Right ventricle myocardium inferior (tissue), 1 donor: ENCODE data around the gene COL4A2. TPM values are rescaled to one million over a fixed set of nuclear protein-coding genes. Genes with fewer than 3 reads are reported as not detected.

ENCODE experiments used
- ATAC-seq: fragments of 200-7000 bp; cut with Tn5 transposase; one replicate; pipeline ENCODE4 v1.9.1; 2020; ENCODE audit warnings: mild to moderate bottlenecking, moderate library complexity
- DNase-seq: peaks from one replicate; pipeline ENCODE4 v3.0.0; 2021; ENCODE audit errors: missing footprints
- intact Hi-C: fragments of 100-400 bp; cut with DNase I; formaldehyde crosslinking; loops from one replicate; pipeline ENCODE4 v1.11.0; 2022
- total RNA-seq: library from RNA; stranded (reverse); fragmentation: NEBNext Ultra II Directional; extraction: Animal tissue kit (Norgen Biotek cat#: 25700); gene quantifications from one replicate; pipeline ENCODE4 v1.2.1, GENCODE V29; 2021
- donor health status: DM: no; HTN: yes; CAD: no; lungs with severe emphysema.

Gene COL4A2
- total RNA-seq, 1 donor from 2014 or later = 126 TPM

DNA sequence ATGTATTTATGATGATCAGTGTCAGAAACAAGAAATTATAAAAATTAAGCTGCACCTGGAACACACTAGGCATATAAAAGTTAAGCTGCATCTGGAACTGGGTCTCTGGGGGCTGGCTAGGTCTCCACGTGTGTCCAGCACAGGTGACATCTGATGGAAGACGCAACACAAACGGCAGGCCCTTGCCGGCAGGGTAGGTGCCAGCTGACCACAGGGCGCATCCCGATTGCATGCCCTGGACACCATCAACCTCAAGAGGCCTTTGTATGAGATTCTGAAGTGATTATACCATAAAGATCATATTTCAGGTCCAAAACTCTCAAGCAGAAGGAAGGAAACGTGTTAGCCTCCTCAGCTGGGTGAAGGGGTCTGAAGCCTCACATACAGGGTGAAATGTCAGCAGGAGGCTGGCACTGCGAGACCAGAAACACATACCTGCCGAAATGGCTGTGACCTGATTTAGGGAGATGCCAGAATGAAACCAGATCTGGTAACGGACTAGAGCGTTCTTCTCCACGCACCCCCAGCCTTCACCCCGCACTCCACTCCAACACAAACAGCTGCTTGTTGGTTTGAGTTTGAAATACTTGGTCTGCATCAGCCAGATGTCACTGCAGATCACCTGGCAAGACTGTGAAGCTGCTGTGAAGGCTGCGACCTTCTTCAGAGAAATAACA lies 37.4 kb upstream of the COL4A2 start:
- intact Hi-C loops = loop anchor here (5.0 kb wide), 1 partner anchor 38 kb away; the partner anchor contains the start of genes COL4A1 and COL4A2
- DNase-seq = no peak
- no peak for ATAC-seq

- intact Hi-C loops = no loop called here
- DNase-seq (no peak), ATAC-seq (no peak)
Measured at GRCh38 chr13:110270507-110270906, 36.6 kb upstream of the COL4A2 start.

DNA sequence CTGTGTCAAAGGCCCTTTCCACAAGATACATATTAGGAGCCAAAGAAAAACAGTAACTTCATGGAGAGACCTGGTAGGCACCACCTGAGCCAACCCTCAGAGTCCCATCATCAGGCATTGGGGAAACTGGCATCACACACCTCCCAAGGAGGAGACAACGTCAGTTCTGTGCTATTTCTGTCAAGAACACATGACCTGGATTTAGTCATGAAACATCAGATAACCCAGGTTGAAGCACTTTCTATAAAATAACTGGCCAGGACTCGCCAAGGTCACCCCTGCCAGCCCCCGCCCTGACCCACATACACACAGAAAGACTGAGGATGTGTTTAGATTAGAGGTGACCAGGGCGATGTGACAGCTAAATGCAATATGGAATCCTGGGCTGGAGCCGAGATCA lies 35.8 kb upstream of the COL4A2 start:
- no peak for ATAC-seq
- intact Hi-C loops = no loop called here
- no peak for DNase-seq

GRCh38 chr13:110272227-110272626 lies 34.9 kb upstream of the COL4A2 start:
- no peak for ATAC-seq
- intact Hi-C loops = no loop called here
- DNase-seq = no peak

DNA sequence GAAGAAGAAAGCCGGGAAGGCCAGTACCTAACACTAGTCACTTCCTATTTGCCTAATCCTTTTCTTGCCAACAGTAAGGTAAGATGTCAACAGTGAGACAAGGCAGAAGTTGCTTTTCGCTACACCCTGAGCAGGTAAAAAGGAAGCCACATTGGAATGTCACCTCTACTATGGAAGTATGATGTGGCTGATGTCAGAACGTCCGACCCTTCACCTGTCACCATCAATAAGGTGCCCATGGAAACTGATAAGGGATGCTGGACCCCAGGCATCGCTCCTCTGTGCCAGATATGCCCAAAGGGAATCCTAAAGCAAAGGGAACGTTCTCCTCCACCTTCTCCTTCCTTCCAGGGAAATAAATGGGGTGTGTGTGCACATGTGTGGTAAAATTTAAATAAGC lies 34.4 kb upstream of the COL4A2 start:
- intact Hi-C loops = no loop called here
- ATAC-seq (no peak), DNase-seq (no peak)

- intact Hi-C loops = no loop called here
- DNase-seq = no peak
- ATAC-seq = no peak
Measured at GRCh38 chr13:110273254-110273653, 33.8 kb upstream of the COL4A2 start.

DNA sequence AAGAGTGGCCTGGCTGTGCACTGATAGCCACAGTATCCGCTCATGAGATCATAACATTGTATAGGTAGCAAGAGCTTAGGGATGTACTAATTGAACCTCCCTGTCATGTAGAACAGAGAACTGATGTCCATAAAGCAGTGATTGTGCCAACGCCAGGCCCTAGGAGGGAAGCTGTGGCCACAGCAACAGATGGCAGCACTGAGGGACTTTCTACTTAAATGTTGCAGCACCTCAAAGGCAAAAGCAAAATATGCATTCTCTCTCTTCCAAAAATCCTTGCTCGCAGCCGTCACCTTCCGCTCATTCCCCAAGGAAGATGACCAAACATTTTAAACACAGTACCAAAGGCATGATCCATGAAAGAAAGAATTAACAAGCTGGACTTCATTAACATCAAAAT lies 32.4 kb upstream of the COL4A2 start:
- no peak for DNase-seq
- intact Hi-C loops = no loop called here
- peak; percentile 32 for ATAC-seq

- peak; percentile 51 for ATAC-seq
- DNase-seq = no peak
- intact Hi-C loops = no loop called here
Measured at GRCh38 chr13:110275931-110276552, 31.0 kb upstream of the COL4A2 start.

GRCh38 chr13:110276553-110276950 lies 30.5 kb upstream of the COL4A2 start:
- ATAC-seq = no peak
- intact Hi-C loops = no loop called here

GRCh38 chr13:110277357-110277975 lies 29.6 kb upstream of the COL4A2 start:
- ATAC-seq (peak; percentile 34), DNase-seq (no peak)
- intact Hi-C loops = no loop called here

More at GRCh38 chr13:110276553-110276950, 30.5 kb upstream of the COL4A2 start:
- no peak for DNase-seq

DNA sequence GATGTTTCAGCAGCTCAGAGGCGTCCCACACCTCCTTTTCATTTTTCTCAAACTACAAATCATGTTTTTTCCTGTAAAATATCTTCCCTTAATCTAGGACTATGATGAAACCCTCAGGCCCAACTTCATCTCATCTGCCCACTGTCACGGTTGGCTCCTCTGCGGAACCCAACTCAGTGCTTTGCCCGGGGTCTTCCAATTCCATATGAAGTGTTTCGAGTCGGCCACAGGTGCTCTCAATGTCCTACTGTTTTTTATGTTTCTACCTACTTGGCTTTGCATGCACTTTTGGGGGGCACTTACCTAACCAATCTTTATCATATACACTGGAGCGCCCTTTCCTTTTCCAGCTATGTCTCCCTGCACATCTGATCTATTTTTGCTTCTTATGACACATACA lies 28.2 kb upstream of the COL4A2 start:
- DNase-seq (no peak), ATAC-seq (no peak)
- intact Hi-C loops = no loop called here

GRCh38 chr13:110279684-110280083 lies 27.4 kb upstream of the COL4A2 start:
- DNase-seq = no peak
- ATAC-seq = no peak
- intact Hi-C loops = no loop called here

GRCh38 chr13:110280231-110280813 lies 26.8 kb upstream of the COL4A2 start:
- no peak for ATAC-seq
- no peak for DNase-seq
- intact Hi-C loops = no loop called here

- intact Hi-C loops = no loop called here
- ATAC-seq (peak; percentile 86), DNase-seq (peak; percentile 78)
Measured at GRCh38 chr13:110280985-110281688, 25.9 kb upstream of the COL4A2 start.

DNA sequence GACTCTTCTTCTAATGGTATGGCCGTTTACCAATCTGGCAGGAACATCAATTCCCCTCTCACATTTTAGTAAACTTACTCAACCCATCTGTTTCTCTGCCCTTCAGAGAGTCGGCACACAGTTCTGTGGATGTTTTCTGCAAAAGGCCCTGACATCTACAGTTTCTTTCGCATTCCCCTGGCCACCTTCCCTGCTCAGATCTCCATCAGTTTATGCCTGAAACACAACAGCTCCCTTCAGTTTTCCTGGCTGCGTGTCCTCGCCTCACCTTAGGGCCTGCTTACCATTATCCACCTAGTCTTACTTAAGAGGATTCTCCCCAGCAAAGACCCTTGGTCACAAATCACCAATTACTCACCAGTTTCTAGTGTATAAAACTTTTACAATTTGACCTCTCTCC lies 25.3 kb upstream of the COL4A2 start:
- intact Hi-C loops = no loop called here
- no peak for DNase-seq
- ATAC-seq = no peak

DNA sequence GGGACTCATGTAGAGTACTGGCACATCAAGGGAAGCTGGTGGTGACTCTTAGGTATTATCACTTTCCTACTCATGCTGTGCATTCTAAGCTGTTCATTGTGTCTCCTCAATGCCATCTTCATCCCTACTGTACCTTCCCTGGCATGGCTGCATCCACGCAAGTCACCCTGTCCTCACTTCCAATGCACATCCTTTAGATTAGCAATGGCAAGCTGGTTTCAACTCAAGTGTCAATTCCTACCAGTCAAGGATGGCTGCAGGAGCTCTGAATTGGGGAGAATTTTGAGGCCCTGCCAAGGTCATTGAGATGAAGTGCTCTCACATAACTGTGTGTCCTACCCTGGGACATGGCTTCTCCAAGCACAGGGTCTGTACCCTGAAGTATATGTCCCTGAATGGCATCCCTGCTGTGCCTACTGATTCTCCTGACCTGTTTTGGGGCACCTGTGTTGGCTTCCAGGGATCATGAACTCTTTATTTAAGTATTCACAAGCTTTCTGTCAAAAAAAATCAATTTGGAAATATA lies 24.7 kb upstream of the COL4A2 start:
- no peak for ATAC-seq
- intact Hi-C loops = no loop called here
- no peak for DNase-seq

DNA sequence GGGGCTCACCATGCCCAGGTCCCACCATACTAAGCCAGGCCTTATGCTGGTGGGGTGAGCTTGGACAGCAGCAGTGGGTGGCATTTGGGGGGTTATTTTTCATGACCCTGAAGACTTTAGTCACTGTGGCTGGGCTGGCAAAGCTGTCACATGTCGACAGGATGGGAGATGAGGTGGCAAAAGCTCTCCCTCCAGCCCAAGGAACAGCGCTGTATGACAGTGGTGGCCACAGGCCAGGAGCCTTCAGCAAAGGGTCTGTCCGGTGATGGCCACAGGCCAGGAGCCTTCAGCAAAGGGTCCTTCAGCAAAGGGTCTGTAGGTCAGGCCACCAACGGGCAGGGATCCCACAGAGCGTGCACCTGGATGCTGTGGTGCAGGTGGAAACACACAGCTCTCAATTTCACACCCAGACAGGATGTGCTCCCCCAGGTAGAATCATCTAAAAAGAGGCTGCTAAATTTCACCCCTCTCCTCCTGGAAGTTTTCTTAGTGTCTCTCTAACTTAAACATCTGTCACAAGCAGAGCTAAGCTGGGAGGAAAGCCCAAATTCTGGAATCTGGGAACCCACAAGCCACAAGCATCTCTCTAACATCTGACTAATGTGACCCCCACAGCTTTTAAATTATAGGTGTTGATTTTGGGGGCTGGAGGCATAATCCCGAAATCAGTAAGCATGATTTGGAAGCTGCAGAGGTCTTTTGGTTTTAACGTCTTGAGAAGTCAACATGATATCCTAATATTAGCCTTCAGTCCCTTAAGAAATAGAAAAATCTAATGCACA lies 23.2 kb upstream of the COL4A2 start:
- intact Hi-C loops = no loop called here
- ATAC-seq (no peak), DNase-seq (no peak)

- no peak for DNase-seq
- no peak for ATAC-seq
- intact Hi-C loops = no loop called here
Measured at GRCh38 chr13:110284779-110285484, 22.2 kb upstream of the COL4A2 start.
